GM23338 (cell line): ENCODE measurements around the gene SORBS2.

Experiments
- CREB1 ChIP-seq: fragments of 250-450 bp; sonication (Bioruptor Pico); IDR thresholded peaks from 2 replicates; pipeline ENCODE4 v1.5.0; 2020; ENCODE audit warnings: low read depth, mild to moderate bottlenecking, moderate library complexity
- EZH2 ChIP-seq: fragments of 200-600 bp; sonication (generic); IDR thresholded peaks from one replicate; pipeline ENCODE4 v1.8.0; 2017; ENCODE audit warnings: antibody characterized with exemption, mild to moderate bottlenecking, low read depth; ENCODE audit not compliant: unreplicated experiment
- EZH2phosphoT487 ChIP-seq: fragments of 200-600 bp; sonication (generic); IDR thresholded peaks from one replicate; pipeline ENCODE4 v1.8.1; 2018; ENCODE audit warnings: antibody characterized with exemption; ENCODE audit not compliant: unreplicated experiment
- JUNB ChIP-seq: IDR thresholded peaks from one replicate; pipeline ENCODE4 v1.6.1; 2016; ENCODE audit warnings: antibody characterized with exemption; ENCODE audit not compliant: unreplicated experiment
- NANOG ChIP-seq: IDR thresholded peaks from 2 replicates; pipeline ENCODE4 v1.6.1; 2016; ENCODE audit warnings: antibody characterized with exemption, borderline replicate concordance
- POLR2AphosphoS5 ChIP-seq: IDR thresholded peaks from 2 replicates; pipeline ENCODE4 v1.6.1; 2016; ENCODE audit warnings: antibody characterized with exemption, low read depth
- ZNF331 ChIP-seq: fragments of 250-450 bp; sonication (Bioruptor Pico); IDR thresholded peaks from 2 replicates; pipeline ENCODE4 v1.5.0; 2020; ENCODE audit warnings: low read depth, mild to moderate bottlenecking, moderate library complexity
- ZNF462 ChIP-seq: fragments of 250-450 bp; sonication (Bioruptor Pico); IDR thresholded peaks from 2 replicates; pipeline ENCODE4 v1.5.0; 2020; ENCODE audit warnings: mild to moderate bottlenecking, moderate library complexity
- TF ChIP-seq, protein P1 (sequence below), 2 experiments: fragments of 200-600 bp in 1 of 2; sonication (generic) in 1 of 2; conservative IDR thresholded peaks; 2 replicates each; pipeline versions ENCODE4 v1.5.1 to v1.6.1; 2016 to 2017; ENCODE audit warnings: antibody characterized with exemption in 2 of 2, low read depth in 2 of 2, mild to moderate bottlenecking in 2 of 2, moderate library complexity in 1 of 2
- TF ChIP-seq, protein P2 (sequence below): IDR thresholded peaks from one replicate; pipeline ENCODE4 v1.6.1; 2018; ENCODE audit warnings: antibody characterized with exemption; ENCODE audit not compliant: unreplicated experiment

GRCh38 chr4:185745891-185746290 lies 66.1 kb downstream of the SORBS2 start:
- TF ChIP-seq EZH2phosphoT487 (no peak), EZH2 (no peak), POLR2AphosphoS5 (no peak), NANOG (no peak), CREB1 (CRISPR knock-in tag) (no peak), JUNB (no peak), ZNF331 (CRISPR knock-in tag) (no peak), ZNF462 (no peak)
- TF ChIP-seq, protein P1, sequence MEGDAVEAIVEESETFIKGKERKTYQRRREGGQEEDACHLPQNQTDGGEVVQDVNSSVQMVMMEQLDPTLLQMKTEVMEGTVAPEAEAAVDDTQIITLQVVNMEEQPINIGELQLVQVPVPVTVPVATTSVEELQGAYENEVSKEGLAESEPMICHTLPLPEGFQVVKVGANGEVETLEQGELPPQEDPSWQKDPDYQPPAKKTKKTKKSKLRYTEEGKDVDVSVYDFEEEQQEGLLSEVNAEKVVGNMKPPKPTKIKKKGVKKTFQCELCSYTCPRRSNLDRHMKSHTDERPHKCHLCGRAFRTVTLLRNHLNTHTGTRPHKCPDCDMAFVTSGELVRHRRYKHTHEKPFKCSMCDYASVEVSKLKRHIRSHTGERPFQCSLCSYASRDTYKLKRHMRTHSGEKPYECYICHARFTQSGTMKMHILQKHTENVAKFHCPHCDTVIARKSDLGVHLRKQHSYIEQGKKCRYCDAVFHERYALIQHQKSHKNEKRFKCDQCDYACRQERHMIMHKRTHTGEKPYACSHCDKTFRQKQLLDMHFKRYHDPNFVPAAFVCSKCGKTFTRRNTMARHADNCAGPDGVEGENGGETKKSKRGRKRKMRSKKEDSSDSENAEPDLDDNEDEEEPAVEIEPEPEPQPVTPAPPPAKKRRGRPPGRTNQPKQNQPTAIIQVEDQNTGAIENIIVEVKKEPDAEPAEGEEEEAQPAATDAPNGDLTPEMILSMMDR (conservative IDR thresholded peaks at IDR 0.05; ENCODE audit: low read depth in 2 of 2), result no peak
- TF ChIP-seq, protein P2, sequence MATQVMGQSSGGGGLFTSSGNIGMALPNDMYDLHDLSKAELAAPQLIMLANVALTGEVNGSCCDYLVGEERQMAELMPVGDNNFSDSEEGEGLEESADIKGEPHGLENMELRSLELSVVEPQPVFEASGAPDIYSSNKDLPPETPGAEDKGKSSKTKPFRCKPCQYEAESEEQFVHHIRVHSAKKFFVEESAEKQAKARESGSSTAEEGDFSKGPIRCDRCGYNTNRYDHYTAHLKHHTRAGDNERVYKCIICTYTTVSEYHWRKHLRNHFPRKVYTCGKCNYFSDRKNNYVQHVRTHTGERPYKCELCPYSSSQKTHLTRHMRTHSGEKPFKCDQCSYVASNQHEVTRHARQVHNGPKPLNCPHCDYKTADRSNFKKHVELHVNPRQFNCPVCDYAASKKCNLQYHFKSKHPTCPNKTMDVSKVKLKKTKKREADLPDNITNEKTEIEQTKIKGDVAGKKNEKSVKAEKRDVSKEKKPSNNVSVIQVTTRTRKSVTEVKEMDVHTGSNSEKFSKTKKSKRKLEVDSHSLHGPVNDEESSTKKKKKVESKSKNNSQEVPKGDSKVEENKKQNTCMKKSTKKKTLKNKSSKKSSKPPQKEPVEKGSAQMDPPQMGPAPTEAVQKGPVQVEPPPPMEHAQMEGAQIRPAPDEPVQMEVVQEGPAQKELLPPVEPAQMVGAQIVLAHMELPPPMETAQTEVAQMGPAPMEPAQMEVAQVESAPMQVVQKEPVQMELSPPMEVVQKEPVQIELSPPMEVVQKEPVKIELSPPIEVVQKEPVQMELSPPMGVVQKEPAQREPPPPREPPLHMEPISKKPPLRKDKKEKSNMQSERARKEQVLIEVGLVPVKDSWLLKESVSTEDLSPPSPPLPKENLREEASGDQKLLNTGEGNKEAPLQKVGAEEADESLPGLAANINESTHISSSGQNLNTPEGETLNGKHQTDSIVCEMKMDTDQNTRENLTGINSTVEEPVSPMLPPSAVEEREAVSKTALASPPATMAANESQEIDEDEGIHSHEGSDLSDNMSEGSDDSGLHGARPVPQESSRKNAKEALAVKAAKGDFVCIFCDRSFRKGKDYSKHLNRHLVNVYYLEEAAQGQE, result no peak
